Chondrocyte (in vitro differentiated cells): ENCODE data around the gene CNN3. TPM values are rescaled to one million over a fixed set of nuclear protein-coding genes. Genes with fewer than 3 reads are reported as not detected.
A peak's percentile ranks its signal among the peaks of the same experiment; 100 is the strongest.

Source experiments
- DNase-seq: peaks from one replicate; pipeline ENCODE4 v3.0.0; 2021; ENCODE audit warnings: mixed read lengths, low spot score
- H3K27ac Mint-ChIP-seq: one replicate; pipeline ENCODE4 v1.8.0; 2021; ENCODE audit warnings: mild to moderate bottlenecking, moderate library complexity, mixed read lengths; ENCODE audit not compliant: unreplicated experiment
- H3K27me3 Mint-ChIP-seq: 2 replicates; pipeline ENCODE4 v1.8.0; 2021; ENCODE audit warnings: low read depth, mixed read lengths
- H3K36me3 Mint-ChIP-seq: 2 replicates; pipeline ENCODE4 v1.8.0; 2021; ENCODE audit warnings: low read depth, mixed read lengths
- H3K4me1 Mint-ChIP-seq: 2 replicates; pipeline ENCODE4 v1.8.0; 2021; ENCODE audit warnings: low read depth, mild to moderate bottlenecking, mixed read lengths
- H3K4me3 Mint-ChIP-seq: one replicate; pipeline ENCODE4 v1.8.0; 2021; ENCODE audit warnings: mild to moderate bottlenecking, moderate library complexity, mixed read lengths; ENCODE audit not compliant: unreplicated experiment
- H3K9me3 Mint-ChIP-seq: 2 replicates; pipeline ENCODE4 v1.8.0; 2021; ENCODE audit warnings: low read depth, mixed read lengths
- CTCF ChIP-seq: fragments of 200-600 bp; sonication (generic); IDR thresholded peaks from 2 replicates; pipeline ENCODE4 v1.5.0; 2021; ENCODE audit warnings: antibody characterized with exemption, mild to moderate bottlenecking, moderate library complexity
- long read RNA-seq: library from polyadenylated mRNA; stranded (forward); transcript quantifications from one replicate; pipeline ENCODE4 v2.0.0, GENCODE V29; 2021
- total RNA-seq: library from RNA; stranded (reverse); gene quantifications from 3 replicates; pipeline ENCODE4 v1.2.1, GENCODE V29; 2021

The CNN3 gene
- 188 to 250 TPM (median 242 TPM) in 3 replicates for total RNA-seq
- long read RNA-seq, transcript CNN3-201 (7 exons, 2,165 nt) = major isoform, 717 of 747 reads
- long read RNA-seq, partial matches to known transcripts = 4 of 747 reads
- long read RNA-seq, other reads (novel, unspliced or antisense) = 21 of 747 reads

- Mint-ChIP-seq H3K4me3 (peak within 1 kb of the TSS; percentile 95), H3K36me3 (peaks cover 4% of the 10 kb centered on the region), H3K27ac (peak within 1 kb of the TSS; percentile 97), H3K4me1 (peaks cover 64% of the 10 kb centered on the region), H3K27me3 (no peaks in the 10 kb centered on the region), H3K9me3 (no peaks in the 10 kb centered on the region)
- peak; percentile 96 for DNase-seq
- no peak for TF ChIP-seq CTCF
Measured at GRCh38 chr1:94926915-94927404, at the start of gene CNN3. Gene CNN3, minus strand, starts transcription at chr1:94927110. Its CDS starts 216 bp downstream, at chr1:94926894.

DNA sequence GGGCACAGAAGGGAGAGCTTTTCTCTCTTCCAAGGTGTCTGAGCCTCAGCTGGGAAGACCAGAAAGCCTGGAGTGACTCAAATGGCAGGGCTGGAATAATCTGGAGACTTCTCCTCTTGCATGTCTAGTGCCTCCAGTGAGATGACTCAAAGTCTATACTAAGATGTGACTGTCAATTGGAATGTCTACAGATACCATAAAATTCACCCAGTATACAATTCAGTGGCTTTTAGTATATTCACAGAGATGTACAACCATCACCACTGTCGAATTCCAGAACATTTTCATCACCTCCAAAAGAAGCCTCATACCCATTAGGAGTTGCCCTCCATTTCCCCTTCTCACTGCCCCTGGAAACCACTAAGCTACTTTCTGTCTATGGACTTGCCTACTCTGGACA, 47.9 kb upstream of the CNN3 start:
- no peak for DNase-seq
- Mint-ChIP-seq H3K4me3 (no peak overlapping the region), H3K4me1 (peaks cover 40% of the 10 kb centered on the region), H3K36me3 (peaks cover 2% of the 10 kb centered on the region), H3K27me3 (no peaks in the 10 kb centered on the region), H3K9me3 (peaks cover 4% of the 10 kb centered on the region), H3K27ac (peak overlapping the region; percentile 78)
- TF ChIP-seq CTCF = no peak

DNA sequence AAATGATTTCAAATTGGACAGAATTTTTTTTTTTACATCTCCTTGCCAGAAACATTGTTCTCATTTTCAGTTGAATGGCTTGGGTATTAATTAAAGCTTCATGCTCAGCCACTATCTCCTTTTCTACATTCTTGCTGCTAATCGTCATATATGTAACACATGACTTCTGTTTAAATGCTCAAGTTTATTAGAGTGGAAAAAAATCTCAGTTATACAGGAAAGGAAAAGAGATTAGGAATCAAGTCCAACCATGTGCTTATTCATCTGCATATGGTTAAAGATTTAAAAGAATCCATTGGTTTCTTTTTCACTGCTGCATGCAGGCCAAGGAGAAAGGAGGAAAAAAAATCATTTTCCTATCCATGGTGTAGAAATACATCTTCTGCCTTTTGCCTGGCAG, 47.3 kb upstream of the CNN3 start:
- no peak for TF ChIP-seq CTCF
- Mint-ChIP-seq H3K9me3 (peaks cover 4% of the 10 kb centered on the region), H3K27me3 (no peaks in the 10 kb centered on the region), H3K27ac (peak overlapping the region; percentile 78), H3K36me3 (no peaks in the 10 kb centered on the region), H3K4me1 (peaks cover 40% of the 10 kb centered on the region), H3K4me3 (no peak overlapping the region)
- no peak for DNase-seq

DNA sequence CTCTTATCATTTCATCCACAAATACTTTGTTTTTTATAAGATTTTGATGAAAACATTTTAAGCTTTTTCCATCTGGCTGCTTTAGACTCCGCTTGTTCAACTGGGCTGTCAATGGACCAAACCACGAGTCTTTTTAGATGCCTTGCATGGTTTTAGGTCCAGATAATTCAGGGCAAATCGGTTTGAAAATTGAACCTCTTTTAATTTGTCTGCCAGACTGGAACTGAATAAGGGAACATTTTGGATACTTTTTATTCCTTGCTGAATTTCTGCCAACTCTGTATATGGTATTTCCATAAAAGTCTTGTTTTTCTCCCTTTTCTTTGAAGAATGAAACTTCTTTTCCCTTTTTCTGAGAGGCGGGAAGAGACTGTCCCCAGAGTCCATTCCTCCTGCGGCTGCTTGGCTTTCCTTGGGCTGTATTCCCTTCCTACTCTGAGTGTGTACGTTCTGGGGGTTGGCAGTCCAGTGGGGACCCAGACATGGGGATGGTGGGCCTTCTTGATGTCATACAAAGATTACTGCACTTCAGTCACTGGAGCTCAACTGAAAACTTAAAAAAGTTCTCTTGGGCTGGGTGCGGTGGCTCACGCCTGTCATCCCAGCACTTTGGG, 46.5 kb upstream of the CNN3 start:
- Mint-ChIP-seq H3K9me3 (peaks cover 7% of the 10 kb centered on the region), H3K36me3 (no peaks in the 10 kb centered on the region), H3K27ac (peak overlapping the region; percentile 78), H3K4me3 (no peak overlapping the region), H3K4me1 (peaks cover 40% of the 10 kb centered on the region), H3K27me3 (no peaks in the 10 kb centered on the region)
- DNase-seq = no peak
- no peak for TF ChIP-seq CTCF

GRCh38 chr1:94971491-94971924, 44.6 kb upstream of the CNN3 start:
- peaks cover 7% of the 10 kb centered on the region for H3K9me3 Mint-ChIP-seq

More at GRCh38 chr1:94971491-94971924, 44.6 kb upstream of the CNN3 start:
- Mint-ChIP-seq H3K36me3 (no peaks in the 10 kb centered on the region), H3K4me1 (peaks cover 40% of the 10 kb centered on the region), H3K4me3 (no peak overlapping the region), H3K27me3 (no peaks in the 10 kb centered on the region), H3K27ac (peak overlapping the region; percentile 64)
- no peak for DNase-seq
- TF ChIP-seq CTCF = no peak
